ENCODE results near the gene EMP2. TPM values are rescaled to one million over a fixed set of nuclear protein-coding genes. Genes with fewer than 3 reads are reported as not detected.

The EMP2 gene
- total RNA-seq, 1 donor from 2014 or later = 8.6 TPM

GRCh38 chr16:10614685-10615084 lies 34.3 kb upstream of the EMP2 start:
- Mint-ChIP-seq H3K27me3 (ENCODE audit: unreplicated experiment) (peaks cover 2% of the 10 kb centered on the region), H3K9me3 (ENCODE audit: unreplicated experiment) (no peaks in the 10 kb centered on the region), H3K36me3 (ENCODE audit: low read depth, unreplicated experiment) (no peaks in the 10 kb centered on the region), H3K27ac (ENCODE audit: unreplicated experiment) (no peak overlapping the region), H3K4me1 (ENCODE audit: unreplicated experiment) (peaks cover 2% of the 10 kb centered on the region), H3K4me3 (ENCODE audit: unreplicated experiment) (no peak overlapping the region)
- DNase-seq (ENCODE audit: low spot score) = no peak
- TF ChIP-seq CTCF (IDR thresholded peaks at IDR 0.05; ENCODE audit: unreplicated experiment) = no peak

- H3K27ac Mint-ChIP-seq (ENCODE audit: unreplicated experiment) = no peak overlapping the region
- no peak overlapping the region for H3K4me3 Mint-ChIP-seq (ENCODE audit: unreplicated experiment)
Observed at GRCh38 chr16:10613785-10614485, 33.5 kb upstream of the EMP2 start.

GRCh38 chr16:10612649-10613179 lies 32.3 kb upstream of the EMP2 start:
- TF ChIP-seq CTCF (IDR thresholded peaks at IDR 0.05; ENCODE audit: unreplicated experiment) = no peak
- no peak overlapping the region for H3K4me3 Mint-ChIP-seq (ENCODE audit: unreplicated experiment)
- no peaks in the 10 kb centered on the region for H3K4me1 Mint-ChIP-seq (ENCODE audit: unreplicated experiment)
- no peak for DNase-seq (ENCODE audit: low spot score)
- no peak overlapping the region for H3K27ac Mint-ChIP-seq (ENCODE audit: unreplicated experiment)
- H3K27me3 Mint-ChIP-seq (ENCODE audit: unreplicated experiment) = no peaks in the 10 kb centered on the region
- H3K9me3 Mint-ChIP-seq (ENCODE audit: unreplicated experiment) = no peaks in the 10 kb centered on the region
- no peaks in the 10 kb centered on the region for H3K36me3 Mint-ChIP-seq (ENCODE audit: low read depth, unreplicated experiment)

More at GRCh38 chr16:10613785-10614485, 33.5 kb upstream of the EMP2 start:
- no peak for TF ChIP-seq CTCF (IDR thresholded peaks at IDR 0.05; ENCODE audit: unreplicated experiment)
- no peaks in the 10 kb centered on the region for H3K4me1 Mint-ChIP-seq (ENCODE audit: unreplicated experiment)
- H3K27me3 Mint-ChIP-seq (ENCODE audit: unreplicated experiment) = peaks cover 2% of the 10 kb centered on the region
- no peaks in the 10 kb centered on the region for H3K9me3 Mint-ChIP-seq (ENCODE audit: unreplicated experiment)
- H3K36me3 Mint-ChIP-seq (ENCODE audit: low read depth, unreplicated experiment) = no peaks in the 10 kb centered on the region
- DNase-seq (ENCODE audit: low spot score) = no peak

GRCh38 chr16:10611825-10612342 lies 31.5 kb upstream of the EMP2 start:
- H3K4me3 Mint-ChIP-seq (ENCODE audit: unreplicated experiment) = no peak overlapping the region
- no peak for TF ChIP-seq CTCF (IDR thresholded peaks at IDR 0.05; ENCODE audit: unreplicated experiment)
- H3K9me3 Mint-ChIP-seq (ENCODE audit: unreplicated experiment) = no peaks in the 10 kb centered on the region
- H3K4me1 Mint-ChIP-seq (ENCODE audit: unreplicated experiment) = peaks cover under 1% of the 10 kb centered on the region
- no peak for DNase-seq (ENCODE audit: low spot score)
- no peaks in the 10 kb centered on the region for H3K27me3 Mint-ChIP-seq (ENCODE audit: unreplicated experiment)
- no peak overlapping the region for H3K27ac Mint-ChIP-seq (ENCODE audit: unreplicated experiment)
- H3K36me3 Mint-ChIP-seq (ENCODE audit: low read depth, unreplicated experiment) = no peaks in the 10 kb centered on the region

All from endothelial cell (in vitro differentiated cells).